Left ventricle myocardium superior (tissue), 1 donor: ENCODE measurements around the gene ENTPD6. TPM values are rescaled to one million over a fixed set of nuclear protein-coding genes. Genes with fewer than 3 reads are reported as not detected.

ENCODE experiments used
- ATAC-seq: fragments of 200-7000 bp; cut with Tn5 transposase; one replicate; pipeline ENCODE4 v1.9.1; 2020; ENCODE audit warnings: mild to moderate bottlenecking, moderate library complexity
- DNase-seq: peaks from one replicate; pipeline ENCODE4 v3.0.0-alpha.2; 2020
- intact Hi-C: fragments of 100-400 bp; cut with micrococcal nuclease; formaldehyde crosslinking; loops from one replicate; pipeline ENCODE4 v1.11.0; 2022
- total RNA-seq: library from RNA; stranded (reverse); fragmentation: NEBNext Ultra II Directional; extraction: Animal tissue kit (Norgen Biotek cat#: 25700); gene quantifications from one replicate; pipeline ENCODE4 v1.2.1, GENCODE V29; 2021
- donor health status: DM: no; HTN: yes; CAD: no; lungs with severe emphysema.

ENTPD6 gene
- total RNA-seq, 1 donor from 2014 or later: 130 TPM

GRCh38 chr20:25247956-25248785, 52.7 kb downstream of the ENTPD6 start, which contains the start of gene PYGB:
TSS of gene PYGB (plus strand) at chr20:25248085. CDS start at chr20:25248179, 94 bp downstream.
- DNase-seq (peak; percentile 87), ATAC-seq (peak; percentile 88)
- intact Hi-C loops: no loop called here

- ATAC-seq (no peak), DNase-seq (no peak)
- intact Hi-C loops: no loop called here
Measured at GRCh38 chr20:25248786-25249172, 53.3 kb downstream of the ENTPD6 start.

GRCh38 chr20:25249198-25249931, 53.9 kb downstream of the ENTPD6 start:
- intact Hi-C loops: no loop called here
- peak; percentile 9 for ATAC-seq
- no peak for DNase-seq

- DNase-seq (no peak), ATAC-seq (no peak)
- intact Hi-C loops: loop anchor here (10.0 kb wide), 1 partner anchor 56 kb away; the partner anchor contains the start of gene ENTPD6
Measured at GRCh38 chr20:25250508-25250907, 55.0 kb downstream of the ENTPD6 start.

- no peak for ATAC-seq
- DNase-seq: no peak
- intact Hi-C loops: loop anchor here (10.0 kb wide), 1 partner anchor 56 kb away; the partner anchor contains the start of gene ENTPD6
Measured at GRCh38 chr20:25251019-25251418, 55.5 kb downstream of the ENTPD6 start.

- intact Hi-C loops: loop anchor here (10.0 kb wide), 1 partner anchor 57 kb away; the partner anchor contains the start of gene ENTPD6
- no peak for DNase-seq
- ATAC-seq: no peak
Measured at GRCh38 chr20:25251558-25251957, 56.0 kb downstream of the ENTPD6 start.

GRCh38 chr20:25252230-25252651, 56.7 kb downstream of the ENTPD6 start:
- intact Hi-C loops: loop anchor here (10.0 kb wide), 1 partner anchor 57 kb away; the partner anchor contains the start of gene ENTPD6
- ATAC-seq (no peak), DNase-seq (no peak)

GRCh38 chr20:25252686-25253421, 57.3 kb downstream of the ENTPD6 start:
- peak; percentile 5 for ATAC-seq

GRCh38 chr20:25253606-25254275, 58.2 kb downstream of the ENTPD6 start:
- intact Hi-C loops: loop anchor here (10.0 kb wide), 1 partner anchor 59 kb away; the partner anchor contains the start of gene ENTPD6
- no peak for ATAC-seq
- no peak for DNase-seq

More at GRCh38 chr20:25252686-25253421, 57.3 kb downstream of the ENTPD6 start:
- intact Hi-C loops: loop anchor here (10.0 kb wide), 1 partner anchor 58 kb away; the partner anchor contains the start of gene ENTPD6
- no peak for DNase-seq

GRCh38 chr20:25254571-25254970, 59.1 kb downstream of the ENTPD6 start:
- DNase-seq (no peak), ATAC-seq (peak; percentile 61)
- intact Hi-C loops: loop anchor here (10.0 kb wide), 1 partner anchor 60 kb away; the partner anchor contains the start of gene ENTPD6

GRCh38 chr20:25254986-25255680, 59.6 kb downstream of the ENTPD6 start:
- intact Hi-C loops: loop anchor here (10.0 kb wide), 1 partner anchor 60 kb away; the partner anchor contains the start of gene ENTPD6
- ATAC-seq (peak; percentile 90), DNase-seq (peak; percentile 78)

- ATAC-seq (peak; percentile 37), DNase-seq (no peak)
- intact Hi-C loops: loop anchor here (10.0 kb wide), 1 partner anchor 62 kb away; the partner anchor contains the start of gene ENTPD6
Measured at GRCh38 chr20:25256226-25256859, 60.8 kb downstream of the ENTPD6 start.

- DNase-seq: no peak
- intact Hi-C loops: loop anchor here (10.0 kb wide), 1 partner anchor 62 kb away; the partner anchor contains the start of gene ENTPD6
- ATAC-seq: no peak
Measured at GRCh38 chr20:25257130-25257529, 61.6 kb downstream of the ENTPD6 start.

- intact Hi-C loops: loop anchor here (10.0 kb wide), 1 partner anchor 63 kb away; the partner anchor contains the start of gene ENTPD6
- DNase-seq: no peak
Measured at GRCh38 chr20:25257756-25258475, 62.4 kb downstream of the ENTPD6 start.

GRCh38 chr20:25258476-25258805, 62.9 kb downstream of the ENTPD6 start:
- ATAC-seq (no peak), DNase-seq (no peak)
- intact Hi-C loops: loop anchor here (10.0 kb wide), 1 partner anchor 64 kb away; the partner anchor contains the start of gene ENTPD6

More at GRCh38 chr20:25257756-25258475, 62.4 kb downstream of the ENTPD6 start:
- ATAC-seq: no peak

- intact Hi-C loops: loop anchor here (10.0 kb wide), 1 partner anchor 64 kb away; the partner anchor contains the start of gene ENTPD6
- DNase-seq (no peak), ATAC-seq (no peak)
Measured at GRCh38 chr20:25258828-25259227, 63.3 kb downstream of the ENTPD6 start.
